Fibroblast of lung (primary cell): Measurements from ENCODE around the gene IQCB1.

ENCODE experiments used
- CTCF ChIP-seq, 2 donors: IDR thresholded peaks in 1 of 2; conservative IDR thresholded peaks in 1 of 2; 1 replicate in 1 of 2; 2 replicates in 1 of 2; pipeline ENCODE4 v1.5.1; 2011 to 2012; ENCODE audit warnings: low read length in 2 of 2, control low read depth in 1 of 2, inconsistent platforms in 1 of 2, low read depth in 1 of 2, mild to moderate bottlenecking in 1 of 2
- EZH2 ChIP-seq: IDR thresholded peaks from 2 replicates; pipeline ENCODE4 v1.5.1; 2012; ENCODE audit warnings: low read length, control low read depth, mild to moderate bottlenecking; ENCODE audit errors: missing control alignments

- TF ChIP-seq CTCF (conservative IDR thresholded peaks at IDR 0.05 in 1 of 2, IDR thresholded peaks at IDR 0.05 in 1 of 2; ENCODE audit: low read depth in 1 of 2, low read length in 2 of 2) (no peak), EZH2 (no peak)
These were observed 76.0 kb downstream of the IQCB1 start for GRCh38 chr3:121758727-121759450.
